Adrenal gland (tissue), 12 donors: Measurements from ENCODE around the gene ELP1. TPM values are rescaled to one million over a fixed set of nuclear protein-coding genes. Genes with fewer than 3 reads are reported as not detected.

Experiments
- DNase-seq, 7 donors: peaks; one replicate each; pipeline ENCODE4 v3.0.0-alpha.2; 2019 to 2020
- H3K27ac ChIP-seq, 5 donors: fragments of 200-600 bp; sonication (generic) in 4 of 5; 1 replicate in 3 of 5; 2 replicates in 2 of 5; pipeline versions ENCODE4 v1.5.1 to v1.8.0; 2016 to 2020; ENCODE audit warnings: mild to moderate bottlenecking in 1 of 5
- H3K27me3 ChIP-seq: fragments of 200-600 bp; 2 replicates; pipeline ENCODE4 v1.8.0; 2021
- H3K36me3 ChIP-seq, 2 donors: fragments of 200-600 bp; replicated peaks in 1 of 2; 1 replicate in 1 of 2; 2 replicates in 1 of 2; pipeline versions ENCODE4 v1.5.1 to v1.8.0; 2018 to 2022
- H3K4me1 ChIP-seq, 2 donors: fragments of 200-600 bp; replicated peaks in 1 of 2; 1 replicate in 1 of 2; 2 replicates in 1 of 2; pipeline versions ENCODE4 v1.5.1 to v1.8.0; 2018 to 2021
- H3K4me3 ChIP-seq, 4 donors: fragments of 200-600 bp; sonication (generic) in 3 of 4; one replicate each; pipeline ENCODE4 v1.5.1; 2016 to 2018
- H3K9me3 ChIP-seq, 3 donors: fragments of 200-600 bp; sonication (generic) in 1 of 3; replicated peaks in 1 of 3; 1 replicate in 2 of 3; 2 replicates in 1 of 3; pipeline versions ENCODE4 v1.5.1 to v1.8.0; 2016 to 2021
- POLR2A ChIP-seq, 2 donors: fragments of 450-650 bp; IDR thresholded peaks; one replicate each; pipeline ENCODE4 v1.6.1; 2017; ENCODE audit warnings: antibody characterized with exemption in 2 of 2, mild to moderate bottlenecking in 2 of 2, moderate library complexity in 1 of 2
- WGBS, 4 donors: extraction: QIAGEN DNeasy Blood & Tissue Kit in 2 of 4; methylation state at CpG; one replicate each; pipeline versions ENCODE4 v1.1.5 to v1.1.7; 2013 to 2017; 5-methylcytosine and 5-hydroxymethylcytosine counted together
- intact Hi-C, 2 donors: fragments of 100-400 bp; cut with DNase I; formaldehyde crosslinking; loops; one replicate each; pipeline versions ENCODE4 v1.14.1 to v1.15.0; 2022 to 2023
- polyA plus RNA-seq, 3 donors: library from polyadenylated mRNA; stranded (reverse); fragments of 200-250 nt in 2 of 3; fragments of 350-450 nt in 1 of 3; fragmentation: Illumina TruSeq in 1 of 3; extraction: RNeasy Lipid Tissue Mini Kit (QIAGEN cat#74804) in 1 of 3; gene quantifications; one replicate each; pipeline ENCODE4 v1.2.3, GENCODE V29; 2013 to 2014
- small RNA-seq, 2 donors: library from RNA; depleted of rRNA; stranded (forward); fragments of <200 nt; gene quantifications; one replicate each; pipeline ENCODE3, GENCODE V24; 2016
- total RNA-seq, 9 donors: library from RNA; depleted of rRNA in 4 of 9; stranded (reverse); fragments of >200 nt in 4 of 9; fragments of 120-200 nt in 1 of 9; fragmentation: NEBNext Ultra II Directional in 1 of 9; extraction: Animal tissue kit (Norgen Biotek cat#: 25700) in 1 of 9; gene quantifications; one replicate each; pipeline versions ENCODE4 v1.1.0 to v1.2.4, GENCODE V29; 2013 to 2023
- TF ChIP-seq, protein P1 (sequence below), 6 experiments: fragments of 450-650 bp in 4 of 6; fragments of 200-600 bp in 2 of 6; sonication (generic) in 1 of 6; IDR thresholded peaks; 1 replicate in 5 of 6; 2 replicates in 1 of 6; pipeline versions ENCODE4 v1.5.1 to v1.8.0; 2016 to 2021; ENCODE audit warnings: antibody characterized with exemption in 6 of 6, mild to moderate bottlenecking in 2 of 6, moderate library complexity in 1 of 6
- donor health status: healthy with polysubstance abuse.
- donor health status: Bipolar disorder and iron deficiency.
- donor health status: DM: yes; HTN: yes; CAD: no.
- donor health status: DM: no; HTN: no; CAD: no.
- donor health status: DM: no; HTN: no; CAD: no.
- donor health status: DM: yes; HTN: yes; CAD: no.

Gene ELP1
- total and polyA plus RNA-seq, 12 donors: 54.3 to 768 (median 147) TPM

DNA sequence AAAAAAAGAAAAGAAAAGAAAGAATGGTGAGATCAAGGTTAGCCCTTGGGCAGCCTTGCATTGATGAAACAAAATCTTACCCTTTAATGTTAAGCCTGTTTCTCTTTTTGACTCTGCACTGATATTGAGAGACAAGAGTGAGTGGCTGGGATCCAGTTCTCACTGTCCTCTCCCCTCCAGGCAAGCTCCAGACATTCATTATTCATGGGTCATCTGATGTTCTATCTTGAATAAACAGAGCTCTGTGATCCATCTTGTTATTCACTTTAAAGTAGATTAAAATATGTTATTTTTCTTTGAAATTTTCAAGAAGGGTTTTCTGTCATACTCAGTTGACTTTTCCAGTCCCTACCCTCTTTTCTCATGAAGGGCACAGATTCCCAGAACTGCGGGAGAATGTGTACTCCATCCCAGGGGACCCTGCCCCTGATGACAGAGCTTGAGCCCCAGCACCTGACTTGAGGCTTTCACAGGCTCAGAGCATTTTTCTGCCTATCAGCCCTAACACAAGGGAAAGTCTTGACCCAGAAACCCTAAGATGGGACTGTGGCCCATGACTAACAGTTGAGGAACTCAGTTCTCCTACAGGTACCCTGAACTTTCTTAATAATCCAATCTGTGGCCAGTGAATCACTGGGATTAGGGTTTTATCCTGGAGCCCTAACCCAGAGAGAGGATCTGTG lies 102.3 kb downstream of the ELP1 start:
- H3K4me1 ChIP-seq: no peaks in the 10 kb centered on the region
- WGBS, 4 donors: 82 to 92% (median 84%) methylated on average over 1 of the region's 1 CpG
- H3K36me3 ChIP-seq: no peaks in the 10 kb centered on the region
- H3K27me3 ChIP-seq: no peaks in the 10 kb centered on the region
- no peaks in the 10 kb centered on the region for H3K9me3 ChIP-seq
- intact Hi-C loops: no loop called here
- no peak overlapping the region for H3K4me3 ChIP-seq
- no peak overlapping the region for H3K27ac ChIP-seq
- DNase-seq: no peak
- TF ChIP-seq, protein P1, sequence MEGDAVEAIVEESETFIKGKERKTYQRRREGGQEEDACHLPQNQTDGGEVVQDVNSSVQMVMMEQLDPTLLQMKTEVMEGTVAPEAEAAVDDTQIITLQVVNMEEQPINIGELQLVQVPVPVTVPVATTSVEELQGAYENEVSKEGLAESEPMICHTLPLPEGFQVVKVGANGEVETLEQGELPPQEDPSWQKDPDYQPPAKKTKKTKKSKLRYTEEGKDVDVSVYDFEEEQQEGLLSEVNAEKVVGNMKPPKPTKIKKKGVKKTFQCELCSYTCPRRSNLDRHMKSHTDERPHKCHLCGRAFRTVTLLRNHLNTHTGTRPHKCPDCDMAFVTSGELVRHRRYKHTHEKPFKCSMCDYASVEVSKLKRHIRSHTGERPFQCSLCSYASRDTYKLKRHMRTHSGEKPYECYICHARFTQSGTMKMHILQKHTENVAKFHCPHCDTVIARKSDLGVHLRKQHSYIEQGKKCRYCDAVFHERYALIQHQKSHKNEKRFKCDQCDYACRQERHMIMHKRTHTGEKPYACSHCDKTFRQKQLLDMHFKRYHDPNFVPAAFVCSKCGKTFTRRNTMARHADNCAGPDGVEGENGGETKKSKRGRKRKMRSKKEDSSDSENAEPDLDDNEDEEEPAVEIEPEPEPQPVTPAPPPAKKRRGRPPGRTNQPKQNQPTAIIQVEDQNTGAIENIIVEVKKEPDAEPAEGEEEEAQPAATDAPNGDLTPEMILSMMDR (IDR thresholded peaks at IDR 0.05): no peak
- no peak for TF ChIP-seq POLR2A (IDR thresholded peaks at IDR 0.05)

DNA sequence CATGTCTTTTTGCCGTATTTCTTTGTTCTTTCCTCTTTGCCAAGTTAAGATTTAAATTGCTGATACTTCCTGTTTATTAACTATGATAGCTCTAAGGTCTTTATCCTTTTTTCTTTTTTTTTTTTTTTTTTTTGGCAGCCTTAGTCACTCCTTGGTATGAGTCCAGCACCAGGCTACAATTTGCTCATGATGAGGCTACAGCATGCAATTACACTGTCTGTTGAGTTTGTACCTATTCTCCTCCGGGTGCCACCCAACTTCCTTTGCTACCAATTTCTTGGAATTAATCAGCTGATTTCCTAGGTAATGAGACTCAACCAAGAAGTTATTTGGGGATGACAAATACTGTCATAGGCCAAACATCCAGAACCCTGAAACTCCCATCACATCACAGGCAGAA lies 103.7 kb downstream of the ELP1 start:
- TF ChIP-seq POLR2A (IDR thresholded peaks at IDR 0.05): no peak
- TF ChIP-seq, protein P1 (IDR thresholded peaks at IDR 0.05): no peak
- intact Hi-C loops: no loop called here
- Histone ChIP-seq H3K27ac (no peak overlapping the region), H3K36me3 (no peaks in the 10 kb centered on the region), H3K27me3 (no peaks in the 10 kb centered on the region), H3K4me1 (no peaks in the 10 kb centered on the region), H3K9me3 (no peaks in the 10 kb centered on the region), H3K4me3 (no peak overlapping the region)
- DNase-seq: no peak
- WGBS, 4 donors: 52 to 58% (median 55%) methylated on average over 2 of the region's 2 CpGs

DNA sequence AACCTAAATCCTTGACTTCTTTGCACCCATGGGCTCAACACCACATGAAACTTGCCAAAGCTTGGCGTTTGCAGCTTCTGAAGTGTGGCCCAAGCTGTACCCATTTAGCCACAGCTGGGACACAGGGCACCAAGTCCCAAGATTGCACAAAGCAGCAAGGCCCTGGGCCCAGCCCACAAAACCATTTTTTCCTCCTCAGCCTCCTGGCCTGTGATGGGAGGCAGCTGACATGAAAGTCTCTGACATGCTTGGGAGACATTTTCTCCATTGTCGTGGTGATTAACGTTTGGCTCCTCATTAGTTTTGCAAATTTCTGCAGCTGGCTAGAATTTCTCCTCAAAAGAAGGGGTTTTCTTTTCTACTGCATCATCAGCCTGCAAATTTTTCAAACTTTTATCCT lies 110.1 kb downstream of the ELP1 start:
- no peaks in the 10 kb centered on the region for H3K36me3 ChIP-seq
- no peak for DNase-seq
- TF ChIP-seq, protein P1 (IDR thresholded peaks at IDR 0.05): no peak
- no peak for TF ChIP-seq POLR2A (IDR thresholded peaks at IDR 0.05)
- 72 to 100% (median 90%) methylated on average over 2 to 3 of the region's 3 CpGs for WGBS, 4 donors
- intact Hi-C loops: no loop called here
- no peaks in the 10 kb centered on the region for H3K4me1 ChIP-seq
- no peak overlapping the region for H3K27ac ChIP-seq
- H3K27me3 ChIP-seq: no peaks in the 10 kb centered on the region
- no peaks in the 10 kb centered on the region for H3K9me3 ChIP-seq
- H3K4me3 ChIP-seq: no peak overlapping the region

Small RNA genes within 50 kb of the gene (small RNA-seq; reads per million reads assigned to genes)
- 0 reads per million in 2 donors for gene AL359692.1

Other genes starting within 250 kb of the ELP1 start
- under 1 TPM in 6 of 9 donors, not detected in 3; 0.12 to 0.95 (median 0.27) TPM for gene ACTL7B, start 78.1 kb downstream of the ELP1 start, total RNA-seq
- under 1 TPM in 2 of 3 donors, not detected in 1; 0.16 to 0.40 TPM for gene ACTL7B, start 78.1 kb downstream of the ELP1 start, polyA plus RNA-seq
- not detected for gene ACTL7A, start 71.9 kb downstream of the ELP1 start, total RNA-seq
- not detected for gene ACTL7A, start 71.9 kb downstream of the ELP1 start, polyA plus RNA-seq
- 10 to 100 TPM in 6 of 9 donors, 1 to 10 TPM in 3; 3.5 to 20.2 (median 12.1) TPM for gene ABITRAM, start 276 bp upstream of the ELP1 start, total RNA-seq
- gene ABITRAM, start 276 bp upstream of the ELP1 start, polyA plus RNA-seq: 10 to 100 TPM; 13.2 to 33.0 (median 17.1) TPM
- gene CTNNAL1, start 79.4 kb upstream of the ELP1 start, total RNA-seq: 100 to 1,000 TPM; 182 to 817 (median 463) TPM
- gene CTNNAL1, start 79.4 kb upstream of the ELP1 start, polyA plus RNA-seq: 100 to 1,000 TPM; 280 to 429 (median 282) TPM
- 100 to 1,000 TPM in 8 of 9 donors, 10 to 100 TPM in 1; 97.5 to 363 (median 195) TPM for gene TMEM245, start 185.8 kb upstream of the ELP1 start, total RNA-seq
- 10 to 100 TPM; 23.6 to 79.5 (median 27.5) TPM for gene TMEM245, start 185.8 kb upstream of the ELP1 start, polyA plus RNA-seq
- gene FRRS1L, start 233.1 kb upstream of the ELP1 start, total RNA-seq: 10 to 100 TPM in 8 of 9 donors, 1 to 10 TPM in 1; 8.2 to 24.8 (median 17.8) TPM
- 10 to 100 TPM in 1 of 3 donors, 1 to 10 TPM in 2; 2.9 to 10.9 (median 4.0) TPM for gene FRRS1L, start 233.1 kb upstream of the ELP1 start, polyA plus RNA-seq